NCI-H1436 treated with DMSO at 0.1 percent for 48 hours (cell line): ENCODE results near the gene PRSS37.
"Not testable (repeated sequence)": the region's sequence is repeated elsewhere in the genome, so short reads cannot be mapped to it uniquely, and the experiment has no call there.

Experiments
- DNase-seq: peaks from one replicate; lab custom pipeline; 2025; lab: John Stamatoyannopoulos, UW

Gene PRSS37

GRCh38 chr7:141841385-141841784 is at the start of gene PRSS37:
PRSS37 (minus strand) TSS chr7:141841485; CDS start chr7:141841049, 436 bp downstream.
- DNase-seq, result no peak

GRCh38 chr7:141889321-141889720 is 48.0 kb upstream of the PRSS37 start:
- no peak for DNase-seq

GRCh38 chr7:141884539-141885225 is 43.4 kb upstream of the PRSS37 start:
- no peak for DNase-seq

- DNase-seq, result no peak
Observed at GRCh38 chr7:141880960-141881359, 39.7 kb upstream of the PRSS37 start.

- no peak for DNase-seq
Observed at GRCh38 chr7:141877365-141877764, 36.1 kb upstream of the PRSS37 start.

GRCh38 chr7:141876371-141876770 is 35.1 kb upstream of the PRSS37 start:
- DNase-seq, result no peak

GRCh38 chr7:141875453-141875852 is 34.2 kb upstream of the PRSS37 start:
- no peak for DNase-seq

GRCh38 chr7:141874787-141875186 is 33.5 kb upstream of the PRSS37 start:
- DNase-seq, result no peak

GRCh38 chr7:141872931-141873330 is 31.6 kb upstream of the PRSS37 start:
- no peak for DNase-seq

- no peak for DNase-seq
Observed at GRCh38 chr7:141866974-141867373, 25.7 kb upstream of the PRSS37 start.

- DNase-seq, result no peak
Observed at GRCh38 chr7:141864765-141865447, 23.6 kb upstream of the PRSS37 start.

GRCh38 chr7:141860207-141860606 is 18.9 kb upstream of the PRSS37 start:
- DNase-seq, result no peak

GRCh38 chr7:141847996-141848395 is 6.7 kb upstream of the PRSS37 start:
- no peak for DNase-seq

GRCh38 chr7:141844256-141844655 is 3.0 kb upstream of the PRSS37 start:
- DNase-seq, result no peak

- no peak for DNase-seq
Observed at GRCh38 chr7:141842904-141843303, 1.6 kb upstream of the PRSS37 start.

- no peak for DNase-seq
Observed at GRCh38 chr7:141840708-141841107, 577 bp downstream of the PRSS37 start.

- DNase-seq, result no peak
Observed at GRCh38 chr7:141839256-141839655, 2.0 kb downstream of the PRSS37 start.

- DNase-seq, result no peak
Observed at GRCh38 chr7:141838581-141838980, 2.7 kb downstream of the PRSS37 start.

- DNase-seq, result no peak
Observed at GRCh38 chr7:141837683-141838082, 3.6 kb downstream of the PRSS37 start.

GRCh38 chr7:141822432-141822831 is 18.9 kb downstream of the PRSS37 start:
- not testable (repeated sequence) for DNase-seq

- no peak for DNase-seq
Observed at GRCh38 chr7:141820067-141820466, 21.2 kb downstream of the PRSS37 start.

GRCh38 chr7:141792526-141792925 is 48.8 kb downstream of the PRSS37 start:
- no peak for DNase-seq

- no peak for DNase-seq
Observed at GRCh38 chr7:141789917-141790316, 51.4 kb downstream of the PRSS37 start, which contains the start of gene TAS2R5. TAS2R5 (plus strand) TSS chr7:141790217; CDS start chr7:141790362, 145 bp downstream.

GRCh38 chr7:141788296-141788695 is 53.0 kb downstream of the PRSS37 start:
- DNase-seq, result no peak
